Measurements from ENCODE around the gene FSIP1. TPM values are rescaled to one million over a fixed set of nuclear protein-coding genes. Genes with fewer than 3 reads are reported as not detected.

FSIP1 gene
- total RNA-seq, 5 donors from 2014 or later (not counting 1 experiment from before 2014, with no cell fraction given) = 0.30 to 1.0 (median 0.43) TPM

DNA sequence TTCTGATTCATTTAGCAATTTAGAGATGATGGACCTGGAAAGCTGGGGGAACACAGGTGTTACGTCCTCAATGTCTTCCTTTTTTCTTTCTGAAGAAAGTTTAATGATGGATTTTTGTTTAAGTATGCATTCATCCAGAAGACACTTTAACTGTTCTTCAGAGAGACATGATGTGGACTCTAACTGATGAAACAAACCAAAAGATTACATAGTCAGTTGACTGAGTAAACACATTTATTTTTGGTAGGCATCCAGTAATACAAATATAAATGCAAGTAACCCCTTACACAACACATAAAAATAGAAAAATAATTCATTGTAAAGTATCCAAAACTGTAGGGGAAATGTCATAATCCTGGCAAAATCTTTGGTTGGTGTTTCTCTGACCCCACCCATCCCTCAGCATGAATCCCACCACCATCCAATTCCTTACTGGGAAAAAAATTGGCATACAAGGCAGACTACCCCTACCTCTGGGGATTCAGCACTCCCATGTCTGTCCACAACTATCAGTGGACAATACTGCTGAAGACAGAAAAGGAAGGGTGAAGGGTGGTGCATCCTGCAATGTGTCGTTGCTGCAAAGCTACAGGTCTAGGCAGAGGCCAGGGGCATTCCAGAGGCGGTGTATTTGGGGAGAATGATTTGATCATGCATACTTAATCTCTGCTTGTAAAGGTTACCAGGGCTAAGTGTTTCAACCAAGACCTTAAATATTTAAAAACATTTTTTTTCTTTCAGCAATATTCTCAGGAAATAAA, 164.4 kb downstream of the FSIP1 start:
- no peak overlapping the region for H3K27ac ChIP-seq (ENCODE audit: low read length)
- H3K9me3 Mint-ChIP-seq = peaks cover 3 to 16% (median 5%) of the 10 kb centered on the region in 3 donors
- peaks cover 0 to 10% of the 10 kb centered on the region in 2 experiments for H3K4me1 ChIP-seq (ENCODE audit: control insufficient read depth in 1 of 2, extremely low read depth in 1 of 2, insufficient read depth in 2 of 2, low read length in 2 of 2)
- no peaks in the 10 kb centered on the region for H3K27me3 Mint-ChIP-seq
- H3K4me1 Mint-ChIP-seq = peaks cover 4 to 23% (median 13%) of the 10 kb centered on the region in 3 donors
- CTCF ChIA-PET = interaction anchor here in 1 of 2 donors (0.6 kb wide), 1 partner anchor 140 kb away, joined by 3 read pairs; no protein-coding TSS in a partner anchor
- DNase-seq = no peak
- ATAC-seq (replicated peaks in 1 of 4) = no peak
- no peak overlapping the region for H3K4me3 ChIP-seq (ENCODE audit: control insufficient read depth in 1 of 2, extremely low read depth in 1 of 2, low read length in 1 of 2)
- H3K36me3 ChIP-seq (ENCODE audit: control insufficient read depth in 2 of 2, extremely low read depth in 1 of 2, insufficient read depth in 1 of 2, low read length in 1 of 2) = no peaks in the 10 kb centered on the region
- H3K4me3 Mint-ChIP-seq = no peak overlapping the region
- H3K27ac Mint-ChIP-seq = no peak overlapping the region
- no peaks in the 10 kb centered on the region for H3K9me3 ChIP-seq
- no peaks in the 10 kb centered on the region for H3K27me3 ChIP-seq (replicated peaks in 1 of 2; ENCODE audit: control insufficient read depth in 2 of 2, extremely low read depth in 1 of 2, insufficient read depth in 2 of 2, low read length in 1 of 2)
- WGBS (ENCODE audit: insufficient coverage) = 88% methylated on average over 1 of the region's 3 CpGs
- POLR2A ChIA-PET = no interaction called here
- H3K36me3 Mint-ChIP-seq = peaks cover 6% of the 10 kb centered on the region

DNA sequence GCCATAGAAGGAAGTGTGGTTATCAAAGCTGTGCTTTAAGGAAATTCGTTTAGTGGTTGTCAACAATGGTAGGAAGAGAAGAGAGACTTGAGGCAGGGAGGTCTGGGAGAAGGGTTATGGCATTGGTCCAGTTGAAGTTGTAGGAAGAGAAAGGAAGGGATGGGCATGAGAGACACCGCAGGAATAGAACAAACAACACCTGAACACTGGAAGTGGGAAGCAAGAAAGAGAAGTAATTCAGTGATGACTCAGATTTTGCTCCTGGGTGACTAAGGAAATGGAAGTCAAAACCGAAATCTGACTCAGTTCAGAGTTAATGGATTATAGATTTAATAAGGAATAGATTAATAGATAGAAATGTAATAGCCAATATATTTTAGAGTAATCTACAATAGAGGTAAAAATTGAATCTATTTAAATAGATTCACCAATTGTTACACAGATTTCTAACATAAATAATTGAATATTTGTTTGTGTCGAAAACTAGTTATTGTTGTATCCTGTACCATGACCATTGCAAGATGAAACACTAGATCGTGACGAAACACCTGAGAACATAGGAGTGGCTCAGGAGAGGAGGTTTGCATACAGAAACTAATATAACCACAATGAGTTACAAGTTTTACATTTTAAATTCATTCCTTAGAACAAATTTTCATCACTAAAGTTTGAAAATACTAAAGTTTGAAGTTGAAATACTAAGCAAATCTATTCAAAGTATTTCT, 165.7 kb downstream of the FSIP1 start:
- CTCF ChIA-PET = no interaction called here
- ATAC-seq (replicated peaks in 1 of 4) (no peak), DNase-seq (no peak)
- H3K27me3 Mint-ChIP-seq = no peaks in the 10 kb centered on the region
- peak overlapping the region in 1 of 2 donors; percentile 42 for H3K27ac Mint-ChIP-seq
- no peaks in the 10 kb centered on the region for H3K36me3 ChIP-seq (ENCODE audit: control insufficient read depth in 2 of 2, extremely low read depth in 1 of 2, insufficient read depth in 1 of 2, low read length in 1 of 2)
- H3K4me3 Mint-ChIP-seq = no peak overlapping the region
- H3K27ac ChIP-seq (ENCODE audit: low read length) = no peak overlapping the region
- H3K9me3 Mint-ChIP-seq = peaks cover 5 to 24% (median 7%) of the 10 kb centered on the region in 3 donors
- 63% methylated on average over 2 of the region's 6 CpGs for WGBS (ENCODE audit: insufficient coverage)
- no peaks in the 10 kb centered on the region for H3K27me3 ChIP-seq (replicated peaks in 1 of 2; ENCODE audit: control insufficient read depth in 2 of 2, extremely low read depth in 1 of 2, insufficient read depth in 2 of 2, low read length in 1 of 2)
- peaks cover 0 to 10% (median 0%) of the 10 kb centered on the region in 3 donors for H3K4me1 Mint-ChIP-seq
- no peak overlapping the region for H3K4me3 ChIP-seq (ENCODE audit: control insufficient read depth in 1 of 2, extremely low read depth in 1 of 2, low read length in 1 of 2)
- POLR2A ChIA-PET = no interaction called here
- peaks cover 0 to 3% of the 10 kb centered on the region in 2 experiments for H3K4me1 ChIP-seq (ENCODE audit: control insufficient read depth in 1 of 2, extremely low read depth in 1 of 2, insufficient read depth in 2 of 2, low read length in 2 of 2)
- peaks cover 9% of the 10 kb centered on the region for H3K36me3 Mint-ChIP-seq
- H3K9me3 ChIP-seq = peaks cover 4% of the 10 kb centered on the region

DNA sequence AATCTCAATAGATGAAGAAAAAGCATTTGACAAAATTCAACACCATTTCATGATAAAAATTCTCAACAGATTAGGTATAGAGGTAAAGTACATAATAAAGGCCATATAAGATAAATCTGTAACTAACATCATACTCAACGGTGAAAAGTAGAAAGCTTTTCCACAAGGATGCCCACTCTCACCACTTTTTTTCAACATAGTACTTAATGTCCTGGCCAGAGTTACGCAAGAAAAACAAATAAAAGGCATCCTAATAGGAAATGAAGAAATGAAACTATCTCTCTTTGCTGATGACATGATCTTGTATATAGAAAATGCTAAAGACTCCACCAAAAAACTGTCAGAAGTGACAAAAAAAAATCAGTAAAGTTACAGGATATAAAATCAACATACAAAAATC, 168.8 kb downstream of the FSIP1 start:
- Mint-ChIP-seq H3K36me3 (peaks cover 12% of the 10 kb centered on the region), H3K4me1 (peaks cover 0 to 4% (median 0%) of the 10 kb centered on the region in 3 donors), H3K9me3 (peaks cover 6 to 33% (median 16%) of the 10 kb centered on the region in 3 donors), H3K27me3 (no peaks in the 10 kb centered on the region), H3K4me3 (no peak overlapping the region), H3K27ac (no peak overlapping the region)
- Histone ChIP-seq H3K27me3 (replicated peaks in 1 of 2; ENCODE audit: control insufficient read depth in 2 of 2, extremely low read depth in 1 of 2, insufficient read depth in 2 of 2, low read length in 1 of 2) (no peaks in the 10 kb centered on the region), H3K4me3 (ENCODE audit: control insufficient read depth in 1 of 2, extremely low read depth in 1 of 2, low read length in 1 of 2) (no peak overlapping the region), H3K36me3 (ENCODE audit: control insufficient read depth in 2 of 2, extremely low read depth in 1 of 2, insufficient read depth in 1 of 2, low read length in 1 of 2) (no peaks in the 10 kb centered on the region), H3K9me3 (peaks cover 6% of the 10 kb centered on the region), H3K4me1 (ENCODE audit: control insufficient read depth in 1 of 2, extremely low read depth in 1 of 2, insufficient read depth in 2 of 2, low read length in 2 of 2) (peaks cover 0 to 9% of the 10 kb centered on the region in 2 experiments), H3K27ac (ENCODE audit: low read length) (no peak overlapping the region)
- no CpG with 5 or more reads among the region's 2 CpGs for WGBS (ENCODE audit: insufficient coverage)
- no peak for DNase-seq
- ChIA-PET POLR2A (no interaction called here), CTCF (no interaction called here)
- ATAC-seq (replicated peaks in 1 of 4) = no peak

GRCh38 chr15:39613271-39613670, 169.4 kb downstream of the FSIP1 start:
- ATAC-seq (replicated peaks in 1 of 4) (no peak), DNase-seq (no peak)
- no peak overlapping the region for H3K4me3 ChIP-seq (ENCODE audit: control insufficient read depth in 1 of 2, extremely low read depth in 1 of 2, low read length in 1 of 2)
- H3K9me3 ChIP-seq = peaks cover 6% of the 10 kb centered on the region
- H3K4me1 ChIP-seq (ENCODE audit: control insufficient read depth in 1 of 2, extremely low read depth in 1 of 2, insufficient read depth in 2 of 2, low read length in 2 of 2) = peaks cover 0 to 12% of the 10 kb centered on the region in 2 experiments
- ChIA-PET POLR2A (no interaction called here), CTCF (no interaction called here)
- Mint-ChIP-seq H3K9me3 (peaks cover 6 to 33% (median 20%) of the 10 kb centered on the region in 3 donors), H3K27ac (no peak overlapping the region), H3K36me3 (peaks cover 12% of the 10 kb centered on the region), H3K4me3 (no peak overlapping the region), H3K27me3 (no peaks in the 10 kb centered on the region), H3K4me1 (peaks cover 0 to 9% (median 0%) of the 10 kb centered on the region in 3 donors)
- H3K27ac ChIP-seq (ENCODE audit: low read length) = no peak overlapping the region
- no peaks in the 10 kb centered on the region for H3K27me3 ChIP-seq (replicated peaks in 1 of 2; ENCODE audit: control insufficient read depth in 2 of 2, extremely low read depth in 1 of 2, insufficient read depth in 2 of 2, low read length in 1 of 2)
- no peaks in the 10 kb centered on the region for H3K36me3 ChIP-seq (ENCODE audit: control insufficient read depth in 2 of 2, extremely low read depth in 1 of 2, insufficient read depth in 1 of 2, low read length in 1 of 2)

GRCh38 chr15:39610665-39611064, 172.0 kb downstream of the FSIP1 start:
- ChIA-PET CTCF (no interaction called here), POLR2A (no interaction called here)
- peaks cover 0 to 12% of the 10 kb centered on the region in 2 experiments for H3K4me1 ChIP-seq (ENCODE audit: control insufficient read depth in 1 of 2, extremely low read depth in 1 of 2, insufficient read depth in 2 of 2, low read length in 2 of 2)
- no peaks in the 10 kb centered on the region for H3K27me3 ChIP-seq (replicated peaks in 1 of 2; ENCODE audit: control insufficient read depth in 2 of 2, extremely low read depth in 1 of 2, insufficient read depth in 2 of 2, low read length in 1 of 2)
- H3K4me3 ChIP-seq (ENCODE audit: control insufficient read depth in 1 of 2, extremely low read depth in 1 of 2, low read length in 1 of 2) = no peak overlapping the region
- Mint-ChIP-seq H3K27ac (no peak overlapping the region), H3K4me3 (no peak overlapping the region), H3K9me3 (peaks cover 6 to 33% (median 24%) of the 10 kb centered on the region in 3 donors), H3K4me1 (peaks cover 0 to 8% (median 0%) of the 10 kb centered on the region in 3 donors), H3K36me3 (peaks cover 12% of the 10 kb centered on the region), H3K27me3 (peaks cover 1 to 5% of the 10 kb centered on the region in 2 donors)
- H3K27ac ChIP-seq (ENCODE audit: low read length) = no peak overlapping the region
- peaks cover 6% of the 10 kb centered on the region for H3K9me3 ChIP-seq
- no peak for ATAC-seq (replicated peaks in 1 of 4)
- H3K36me3 ChIP-seq (ENCODE audit: control insufficient read depth in 2 of 2, extremely low read depth in 1 of 2, insufficient read depth in 1 of 2, low read length in 1 of 2) = no peaks in the 10 kb centered on the region
- DNase-seq = no peak

DNA sequence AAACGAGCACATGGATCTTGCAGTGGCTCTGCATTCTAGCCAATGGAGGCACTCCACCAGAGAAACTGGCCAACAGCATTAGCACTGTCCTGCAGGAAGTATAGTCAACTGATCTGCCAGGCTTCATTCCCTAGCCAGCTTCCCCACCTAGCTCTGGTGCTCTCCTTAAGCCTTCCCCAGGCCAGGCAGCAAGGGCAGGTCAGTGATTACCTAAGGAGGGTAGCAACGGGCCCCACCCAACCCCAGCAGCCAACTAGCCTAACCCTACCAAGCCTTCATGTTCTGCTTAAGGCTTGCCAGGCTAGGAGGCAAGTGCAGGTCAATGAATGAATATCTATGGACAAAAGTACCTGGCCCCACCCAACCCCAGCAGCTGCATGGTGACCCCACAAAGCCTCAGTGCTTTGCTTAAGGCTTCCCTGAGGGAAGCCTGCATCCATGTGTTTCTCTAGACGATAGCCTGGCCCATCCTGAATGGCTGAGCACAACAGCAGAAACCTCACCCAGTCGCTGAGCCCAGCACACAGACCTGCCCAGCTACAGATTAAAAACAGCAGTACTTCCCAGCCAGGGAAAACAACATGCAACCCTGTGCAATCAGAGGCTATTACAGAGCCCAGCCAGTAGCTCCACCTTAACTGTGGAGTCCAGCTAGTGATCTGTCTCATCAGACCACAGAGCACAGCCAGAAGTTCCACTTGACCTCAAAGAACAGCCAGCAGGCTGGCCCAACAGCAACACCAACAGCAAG, 173.3 kb downstream of the FSIP1 start:
- Histone ChIP-seq H3K27me3 (replicated peaks in 1 of 2; ENCODE audit: control insufficient read depth in 2 of 2, extremely low read depth in 1 of 2, insufficient read depth in 2 of 2, low read length in 1 of 2) (no peaks in the 10 kb centered on the region), H3K36me3 (ENCODE audit: control insufficient read depth in 2 of 2, extremely low read depth in 1 of 2, insufficient read depth in 1 of 2, low read length in 1 of 2) (no peaks in the 10 kb centered on the region), H3K4me1 (ENCODE audit: control insufficient read depth in 1 of 2, extremely low read depth in 1 of 2, insufficient read depth in 2 of 2, low read length in 2 of 2) (peaks cover 0 to 12% of the 10 kb centered on the region in 2 experiments), H3K27ac (ENCODE audit: low read length) (no peak overlapping the region), H3K9me3 (peaks cover 6% of the 10 kb centered on the region), H3K4me3 (ENCODE audit: control insufficient read depth in 1 of 2, extremely low read depth in 1 of 2, low read length in 1 of 2) (no peak overlapping the region)
- Mint-ChIP-seq H3K36me3 (peaks cover 12% of the 10 kb centered on the region), H3K27me3 (peaks cover 1 to 5% of the 10 kb centered on the region in 2 donors), H3K4me3 (no peak overlapping the region), H3K9me3 (peaks cover 6 to 33% (median 21%) of the 10 kb centered on the region in 3 donors), H3K27ac (no peak overlapping the region), H3K4me1 (peaks cover 0 to 8% (median 0%) of the 10 kb centered on the region in 3 donors)
- 78% methylated on average over 2 of the region's 4 CpGs for WGBS (ENCODE audit: insufficient coverage)
- ChIA-PET POLR2A (no interaction called here), CTCF (no interaction called here)
- DNase-seq (no peak), ATAC-seq (replicated peaks in 1 of 4) (no peak)

Data from T-cell (primary cell).